ENCODE data around the gene MLX.

The MLX gene

GRCh38 chr17:42566883-42567573 is at the start of gene MLX:
Gene MLX, plus strand, starts transcription at chr17:42567100. Its CDS starts 25 bp downstream, at chr17:42567125.
- peak; percentile 72 for DNase-seq (ENCODE audit: low read depth, low spot score)

DNA sequence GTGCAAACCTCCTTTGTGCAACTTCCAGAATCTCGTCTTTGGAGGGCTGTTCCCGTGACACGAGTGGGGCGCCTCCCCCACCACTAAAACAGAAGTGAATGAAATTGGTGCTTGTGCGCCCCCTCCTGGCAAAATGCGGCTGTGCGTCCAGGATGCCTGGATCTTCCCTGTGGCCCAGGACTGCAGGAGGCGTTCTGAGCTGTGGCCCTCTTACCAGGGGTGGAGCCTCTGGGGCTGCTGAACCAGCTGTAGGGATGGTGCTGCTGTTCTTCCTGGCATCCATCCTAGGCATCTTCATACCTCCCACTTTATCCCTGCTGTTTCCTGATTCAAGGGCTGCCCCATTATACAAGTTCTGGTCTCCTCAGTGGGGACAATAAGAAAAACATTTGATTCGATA is 49.4 kb upstream of the MLX start:
- DNase-seq (ENCODE audit: low read depth, low spot score), result peak; percentile 56

DNA sequence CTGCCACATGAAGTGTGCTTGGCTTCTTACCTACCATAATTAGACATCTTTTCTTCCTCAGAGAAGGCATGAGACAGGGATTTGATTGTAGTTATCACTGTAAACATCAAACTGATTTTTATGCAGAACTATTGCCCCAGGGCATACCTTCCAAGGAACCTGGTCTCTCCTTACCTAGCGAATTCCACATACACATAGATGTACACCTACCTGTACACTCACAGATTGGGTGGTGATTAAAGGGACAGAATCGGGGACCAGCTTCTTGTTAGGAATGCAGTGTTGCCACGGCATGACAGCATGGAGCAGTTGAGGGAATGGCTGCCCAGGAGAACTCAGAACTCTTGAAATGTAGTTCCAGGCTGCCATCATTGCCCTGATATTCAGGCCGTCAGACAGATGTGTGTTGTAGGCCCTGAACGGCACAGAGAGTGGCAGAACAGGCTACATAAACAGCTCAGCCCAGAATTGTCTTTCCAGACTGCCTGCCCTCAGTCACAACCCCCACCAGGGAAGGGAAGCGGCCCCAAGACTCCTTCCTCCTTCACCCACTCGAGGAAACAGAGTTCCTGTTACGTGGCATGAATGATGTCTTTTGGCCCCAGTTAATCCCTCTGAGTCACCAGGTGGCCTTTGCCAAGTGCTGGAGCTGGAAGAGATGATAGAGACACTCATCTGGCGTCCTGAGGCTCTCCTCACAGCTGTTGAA is 48.7 kb upstream of the MLX start:
- peak; percentile 41 for DNase-seq (ENCODE audit: low read depth, low spot score)

DNA sequence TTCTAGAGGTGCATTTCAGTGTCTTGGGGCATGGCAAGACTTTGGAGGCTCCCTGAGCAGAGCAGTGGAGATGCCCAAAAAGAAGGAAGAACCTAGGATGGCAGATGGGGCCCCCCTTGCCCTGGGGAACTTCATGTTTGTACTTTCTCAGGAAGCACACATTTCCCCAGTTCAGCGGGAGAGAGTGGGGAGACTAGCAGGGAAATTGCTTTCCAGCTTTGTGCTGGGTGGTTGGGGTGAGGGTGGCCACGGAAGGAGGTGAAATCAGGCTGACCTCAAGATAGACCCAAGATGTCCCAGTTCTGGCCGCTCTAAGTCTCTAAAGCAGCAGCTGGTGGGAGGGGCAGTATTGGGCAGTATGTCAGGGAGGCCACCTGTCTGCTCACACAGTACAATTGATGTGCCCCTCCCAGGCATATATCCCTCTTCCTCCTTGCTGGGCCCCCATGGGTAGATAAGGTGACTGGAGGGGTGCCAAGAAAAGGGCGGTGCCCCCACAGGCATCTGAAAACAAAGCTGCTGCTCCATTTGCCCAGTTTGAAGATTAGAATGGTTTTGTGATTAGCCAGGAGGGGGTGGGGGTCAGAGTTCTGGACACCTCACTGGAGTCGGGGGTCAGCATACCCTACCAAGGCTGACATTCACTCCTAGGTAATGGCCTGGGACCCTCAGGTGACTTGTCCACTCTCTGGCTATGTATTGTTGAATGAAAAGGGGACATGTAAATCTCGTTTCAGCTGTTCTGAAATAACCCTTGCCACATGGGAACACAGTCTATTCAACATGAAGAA is 48.0 kb upstream of the MLX start:
- DNase-seq (ENCODE audit: low read depth, low spot score), result no peak

DNA sequence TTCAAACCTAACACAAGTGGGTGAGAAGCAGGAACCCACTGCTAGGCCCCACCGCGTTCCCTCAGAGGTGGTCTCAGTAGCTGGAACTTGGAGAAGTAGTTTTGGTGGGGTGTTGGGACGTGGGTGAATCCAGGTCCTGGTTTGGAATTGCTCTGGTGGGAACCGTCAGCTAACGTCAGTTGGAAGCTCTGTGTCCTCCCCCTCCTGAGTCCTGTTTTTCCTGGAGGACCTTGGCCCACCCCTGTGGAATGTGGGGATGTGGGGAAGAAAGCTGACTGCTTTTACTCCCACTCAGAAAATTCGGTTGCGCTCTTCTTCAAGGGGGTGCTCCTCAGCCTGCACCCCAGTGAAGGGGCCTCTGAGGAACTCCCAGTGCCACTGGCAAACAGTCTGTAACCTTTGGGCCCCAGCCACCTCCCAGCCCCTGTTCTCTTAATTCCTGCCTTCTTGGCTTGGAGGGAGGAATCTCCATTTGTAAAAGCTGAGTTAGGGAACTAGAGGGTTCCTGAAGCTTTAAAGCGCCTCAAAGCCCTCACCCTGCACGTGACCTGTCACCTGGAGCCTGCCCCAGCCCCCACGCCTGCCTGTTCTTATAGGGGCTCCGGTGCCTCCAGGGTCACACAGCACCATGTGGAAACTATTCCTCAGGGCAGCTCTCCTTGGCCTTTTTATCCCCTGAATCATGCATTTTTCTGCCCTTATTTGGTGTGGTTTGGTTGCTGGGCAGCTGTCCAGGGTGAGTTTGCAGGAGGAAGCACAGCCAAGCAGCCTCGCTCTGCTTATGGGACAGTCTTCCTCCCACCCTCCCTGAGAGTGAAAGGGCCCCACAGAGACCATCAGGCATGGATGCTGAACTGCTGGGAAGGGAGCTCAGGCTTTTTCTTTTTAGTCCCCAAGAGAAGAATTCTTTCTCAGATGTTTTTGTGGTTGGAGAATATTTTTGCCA is 47.1 kb upstream of the MLX start:
- peak; percentile 89 for DNase-seq (ENCODE audit: low read depth, low spot score)

DNA sequence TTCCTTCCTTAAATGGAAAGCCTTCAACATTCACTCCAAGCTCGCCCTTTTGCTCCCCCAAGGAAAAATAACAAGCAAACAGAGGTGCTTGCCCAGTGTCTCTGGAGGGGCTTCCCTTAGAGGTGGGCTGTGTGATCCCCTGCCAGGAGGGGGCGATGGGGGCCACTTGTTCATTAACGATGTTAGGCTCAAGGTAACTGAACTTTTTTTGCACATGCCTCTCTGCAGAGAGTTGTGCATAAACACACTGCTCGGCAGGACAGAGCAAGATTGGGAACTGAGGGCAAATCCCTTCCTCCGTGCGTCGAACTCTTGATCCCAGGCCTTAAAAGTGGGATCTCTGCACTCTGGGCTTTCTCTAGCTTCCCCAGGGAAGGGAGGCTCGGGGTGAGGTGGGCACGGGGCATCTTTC is 46.4 kb upstream of the MLX start:
- no peak for DNase-seq (ENCODE audit: low read depth, low spot score)

- DNase-seq (ENCODE audit: low read depth, low spot score), result no peak
These were observed 45.9 kb upstream of the MLX start for GRCh38 chr17:42521036-42521435.

GRCh38 chr17:42521666-42522262 is 45.1 kb upstream of the MLX start:
- DNase-seq (ENCODE audit: low read depth, low spot score), result no peak

- no peak for DNase-seq (ENCODE audit: low read depth, low spot score)
These were observed 44.6 kb upstream of the MLX start for GRCh38 chr17:42522263-42522790.

DNA sequence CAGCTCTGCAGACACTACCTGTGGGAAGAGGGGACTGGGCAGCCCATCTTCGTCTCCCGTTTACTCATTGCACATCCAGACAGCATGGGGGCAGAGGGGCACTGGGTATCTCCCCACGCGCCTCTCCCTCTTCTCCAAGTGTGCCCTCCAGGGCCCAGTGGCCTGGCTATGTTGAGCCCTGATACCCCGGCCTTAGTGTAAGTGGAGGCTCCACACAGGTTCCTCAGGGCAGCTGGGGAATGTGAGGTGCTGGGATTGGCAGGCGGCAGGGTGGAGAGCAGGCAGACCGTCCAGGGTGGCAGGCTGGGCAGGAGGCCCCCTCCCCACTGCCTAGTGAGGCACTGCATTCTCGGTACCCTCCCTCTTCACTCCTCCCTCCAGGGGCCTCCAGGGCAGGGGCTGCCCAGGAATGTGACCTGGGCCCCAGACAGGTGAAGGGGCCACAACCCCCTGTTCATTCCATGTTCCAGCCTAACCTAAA is 44.1 kb upstream of the MLX start:
- no peak for DNase-seq (ENCODE audit: low read depth, low spot score)

GRCh38 chr17:42525221-42525620 is 41.7 kb upstream of the MLX start:
- no peak for DNase-seq (ENCODE audit: low read depth, low spot score)

- DNase-seq (ENCODE audit: low read depth, low spot score), result no peak
These were observed 40.9 kb upstream of the MLX start for GRCh38 chr17:42526031-42526444.

- DNase-seq (ENCODE audit: low read depth, low spot score), result no peak
These were observed 39.0 kb upstream of the MLX start for GRCh38 chr17:42527932-42528331.

- DNase-seq (ENCODE audit: low read depth, low spot score), result no peak
These were observed 37.8 kb upstream of the MLX start for GRCh38 chr17:42529061-42529460.

GRCh38 chr17:42530952-42531454 is 35.9 kb upstream of the MLX start:
- no peak for DNase-seq (ENCODE audit: low read depth, low spot score)

DNA sequence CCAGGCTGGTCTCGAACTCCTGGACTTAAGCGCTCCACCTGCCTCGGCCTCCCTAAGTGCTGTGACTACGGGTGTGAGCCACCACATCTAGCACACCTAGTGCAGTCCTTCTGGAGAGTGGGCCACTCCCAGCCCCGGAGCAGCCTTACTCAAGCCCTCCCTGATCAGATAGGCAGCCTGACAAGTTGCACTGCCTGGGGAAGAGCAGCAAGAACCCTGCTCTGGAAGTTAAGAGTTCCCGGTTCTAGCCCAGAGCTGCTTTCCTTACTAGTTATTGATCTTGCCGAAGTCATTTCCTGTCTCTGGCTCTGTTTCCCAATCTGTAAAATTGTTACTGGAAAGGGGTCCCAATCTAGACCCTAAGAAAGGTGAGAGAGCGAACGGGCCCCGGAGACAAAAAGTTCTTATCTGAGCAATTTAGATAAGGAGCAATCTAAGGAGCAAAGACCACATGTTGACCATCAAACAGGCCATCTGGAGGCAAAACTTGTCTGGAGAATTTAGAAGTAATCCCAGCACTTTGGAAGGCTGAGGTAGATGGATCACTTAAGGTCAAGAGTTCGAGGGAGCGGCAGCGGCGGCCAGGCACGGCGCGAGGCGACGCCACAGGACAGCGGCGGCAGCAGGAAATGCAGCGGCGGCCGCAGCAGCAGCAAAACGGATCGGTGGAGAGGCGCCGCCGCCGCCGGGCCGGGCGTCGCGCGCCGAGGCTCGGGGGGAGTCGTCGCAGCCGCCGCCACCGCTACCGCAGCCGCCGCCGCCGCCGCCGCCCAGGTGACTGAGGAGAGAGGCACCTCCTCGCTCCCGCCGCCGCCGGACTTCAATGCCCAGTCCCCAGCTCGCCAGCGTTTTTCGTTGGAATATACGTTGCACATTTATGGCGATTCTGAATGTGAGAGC is 35.2 kb upstream of the MLX start:
- no peak for DNase-seq (ENCODE audit: low read depth, low spot score)

- DNase-seq (ENCODE audit: low read depth, low spot score), result no peak
These were observed 31.5 kb upstream of the MLX start for GRCh38 chr17:42535155-42536047.

DNA sequence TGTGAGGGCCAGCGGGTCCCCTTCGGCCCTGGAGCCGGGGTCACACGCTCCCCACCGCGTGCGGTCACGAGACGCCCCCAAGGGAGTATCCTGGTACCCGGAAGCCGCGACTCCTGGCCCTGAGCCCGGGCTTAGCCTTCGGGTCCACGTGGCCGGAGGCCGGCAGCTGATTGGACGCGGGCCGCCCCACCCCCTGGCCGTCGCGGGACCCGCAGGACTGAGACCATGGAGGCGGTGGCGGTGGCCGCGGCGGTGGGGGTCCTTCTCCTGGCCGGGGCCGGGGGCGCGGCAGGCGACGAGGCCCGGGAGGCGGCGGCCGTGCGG is 30.9 kb upstream of the MLX start, which contains the start of gene NAGLU:
NAGLU (plus strand) TSS at position 194 of the 324 bp plus-strand sequence; CDS start at position 226, 32 bp downstream.
- DNase-seq (ENCODE audit: low read depth, low spot score), result peak; percentile 57

All from brain pericyte (primary cell).